Measurements from ENCODE around the gene COG6. TPM values are rescaled to one million over a fixed set of nuclear protein-coding genes. Genes with fewer than 3 reads are reported as not detected.

The COG6 gene
- total and polyA plus RNA-seq, 2 of the 8 experiments (the other 6 are each of a cell fraction or from before 2014, with no cell fraction given) = 8.8 to 22.3 TPM

DNA sequence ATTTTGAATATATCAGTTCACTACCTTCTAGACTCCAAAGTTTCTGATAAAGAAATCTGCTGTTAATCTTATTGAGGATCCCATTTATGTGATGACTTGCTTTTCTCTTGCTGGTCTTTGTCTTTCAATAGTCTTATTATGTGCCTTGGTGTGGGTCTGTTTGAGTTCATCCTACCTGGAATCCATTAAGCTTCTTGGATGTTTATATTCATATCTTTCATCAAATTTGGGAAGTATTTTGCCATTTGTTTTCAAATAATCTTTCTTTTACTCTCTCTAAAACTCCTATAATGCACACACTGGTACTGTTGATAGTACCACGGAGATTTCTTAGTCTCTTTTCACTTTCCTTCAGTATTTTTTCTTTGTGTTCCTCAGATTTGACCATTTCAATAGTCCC, 24.2 kb upstream of the COG6 start:
- Histone ChIP-seq H2BK120ac (replicated peaks; ENCODE audit: low read depth, low read length) (no peak overlapping the region), H3K56ac (replicated peaks; ENCODE audit: insufficient read length, low read depth, low read length) (no peak overlapping the region), H3K79me1 (ENCODE audit: low read depth, low read length) (no peaks in the 10 kb centered on the region), H2BK15ac (ENCODE audit: low read length) (no peak overlapping the region), H3K18ac (ENCODE audit: extremely low read depth, low read length) (no peak overlapping the region), H3K4me2 (ENCODE audit: insufficient read depth in 1 of 2, low read depth in 2 of 2, low read length in 2 of 2) (no peak overlapping the region), H2BK20ac (ENCODE audit: low read length) (no peak overlapping the region), H2BK12ac (ENCODE audit: low read depth, low read length) (no peak overlapping the region), H4K20me1 (replicated peaks in 1 of 2; ENCODE audit: control insufficient read depth in 1 of 2, insufficient read depth in 2 of 2, low read length in 2 of 2) (no peaks in the 10 kb centered on the region), H4K8ac (ENCODE audit: extremely low read depth, insufficient read depth, low read length) (no peak overlapping the region), H3K79me2 (ENCODE audit: control insufficient read depth in 1 of 2, insufficient read depth in 2 of 2, low read length in 2 of 2) (no peaks in the 10 kb centered on the region), H2BK5ac (ENCODE audit: low read depth, low read length) (no peak overlapping the region), H4K91ac (replicated peaks; ENCODE audit: insufficient read length, low read length) (no peak overlapping the region), H3K9ac (replicated peaks in 1 of 4; ENCODE audit: extremely low read depth in 1 of 4, low read depth in 3 of 4, low read length in 3 of 4) (no peak overlapping the region), H3K9me3 (ENCODE audit: insufficient read depth in 2 of 2, low read depth in 1 of 2, low read length in 1 of 2) (no peaks in the 10 kb centered on the region), H3K4me3 (ENCODE audit: extremely low read depth in 1 of 4, insufficient read depth in 2 of 4, low read depth in 3 of 4, low read length in 4 of 4) (no peak overlapping the region), H3K4me1 (replicated peaks in 1 of 4; ENCODE audit: control insufficient read depth in 3 of 4, insufficient read depth in 4 of 4, low read length in 3 of 4) (no peaks in the 10 kb centered on the region), H3K4ac (replicated peaks; ENCODE audit: insufficient read length, low read depth, low read length) (no peak overlapping the region), H2AFZ (ENCODE audit: low read length) (no peak overlapping the region), H3K23ac (ENCODE audit: insufficient read length) (no peak overlapping the region), H3K14ac (ENCODE audit: insufficient read length) (no peak overlapping the region), H3K27me3 (replicated peaks in 1 of 4; ENCODE audit: control insufficient read depth in 3 of 4, extremely low read depth in 1 of 4, insufficient read depth in 3 of 4, low read length in 3 of 4) (no peaks in the 10 kb centered on the region), H2AK5ac (ENCODE audit: low read depth, low read length) (no peak overlapping the region), H4K5ac (ENCODE audit: insufficient read length, low read depth, low read length) (no peak overlapping the region), H3K27ac (ENCODE audit: low read depth, low read length) (no peak overlapping the region), H3K23me2 (ENCODE audit: low read depth, low read length) (no peaks in the 10 kb centered on the region), H3K36me3 (ENCODE audit: control insufficient read depth in 2 of 4, insufficient read depth in 4 of 4, low read length in 3 of 4) (no peaks in the 10 kb centered on the region)
- no peak for FAIRE-seq
- 93% methylated on average over 1 of the region's 1 CpG; no CpG with 5 or more reads in 1 of the 2 experiments for WGBS, 2 experiments (ENCODE audit: extremely low coverage in 1 of 2, insufficient coverage in 1 of 2, insufficient read length in 1 of 2, insufficient replicate concordance in 2 of 2, low coverage in 1 of 2, low lambda C conversion rate in 2 of 2, missing lambda C conversion rate in 1 of 2)
- POLR2A ChIA-PET (ENCODE audit: partially characterized antibody) = no interaction called here
- CTCF ChIA-PET (ENCODE audit: partially characterized antibody) = interaction anchor here (0.8 kb wide), 1 partner anchor 15 kb away, joined by 3 read pairs; no protein-coding TSS in a partner anchor
- DNase-seq (ENCODE audit: low read depth in 1 of 2, low spot score in 2 of 2) = no peak
- no peak for TF ChIP-seq EGR1 (IDR thresholded peaks at IDR 0.05; ENCODE audit: borderline replicate concordance, low read depth, low read length)
